ENCODE results near the gene TEX30. TPM values are rescaled to one million over a fixed set of nuclear protein-coding genes. Genes with fewer than 3 reads are reported as not detected.

Gene TEX30
- total RNA-seq, 1 experiment from 2014 or later = 13.1 TPM

DNA sequence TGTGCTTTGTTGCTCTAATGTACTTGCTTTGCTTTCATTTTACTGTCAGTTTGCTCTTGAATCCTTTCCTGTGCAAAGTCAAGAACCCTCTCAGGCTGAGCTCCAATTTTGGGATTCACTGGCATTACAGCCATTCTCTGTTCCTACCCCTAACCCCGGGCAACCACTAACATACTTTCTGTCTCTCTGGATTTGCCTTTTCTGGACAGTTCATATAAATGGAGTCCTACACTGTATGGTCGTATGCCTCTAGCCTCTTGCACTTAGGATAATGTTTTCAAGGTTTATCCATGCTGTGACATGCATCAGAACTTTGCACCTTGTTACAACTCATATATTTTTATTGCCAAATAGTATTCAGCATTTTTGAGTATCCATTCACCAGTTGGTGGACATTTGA lies 2.7 kb upstream of the TEX30 start:
- no peak for DNase-seq
- no peak overlapping the region for H4K8ac ChIP-seq (replicated peaks; ENCODE audit: insufficient read length, low read depth, low read length)
- no peak overlapping the region for H3K4me2 ChIP-seq (ENCODE audit: insufficient read depth, insufficient read length, low read length)
- peaks cover 7 to 8% (median 7%) of the 10 kb centered on the region in 3 experiments for H3K36me3 Mint-ChIP-seq (ENCODE audit: insufficient read depth in 1 of 3, low read depth in 3 of 3)
- H3K4me1 ChIP-seq (ENCODE audit: insufficient read depth, low read length) = peaks cover 2% of the 10 kb centered on the region; the same call in 1 of the 2 replicates
- H3K9me3 ChIP-seq (ENCODE audit: control insufficient read depth, low read depth, low read length) = no peaks in the 10 kb centered on the region
- H2BK20ac ChIP-seq (ENCODE audit: low read depth, low read length, poor library complexity, severe bottlenecking) = no peak overlapping the region
- no peak overlapping the region for H3T11ph ChIP-seq (ENCODE audit: low read length)
- H4K5ac ChIP-seq (ENCODE audit: insufficient read length, low read depth, low read length) = no peak overlapping the region
- H2BK120ac ChIP-seq (ENCODE audit: low read depth, low read length, poor library complexity, severe bottlenecking) = no peak overlapping the region
- H3K9me3 Mint-ChIP-seq = peaks cover 5 to 6% of the 10 kb centered on the region in 2 experiments
- WGBS (ENCODE audit: extremely low coverage, insufficient read length, low lambda C conversion rate) = no CpG with 5 or more reads among the region's 2 CpGs
- no peaks in the 10 kb centered on the region for H3K79me2 ChIP-seq (ENCODE audit: insufficient read depth, low read length)
- peaks cover 5% of the 10 kb centered on the region for H3K23me2 ChIP-seq (ENCODE audit: insufficient read length, low read depth, low read length, poor library complexity, severe bottlenecking)
- H3K9ac ChIP-seq (ENCODE audit: extremely low read depth, insufficient read length, low read length) = no peak overlapping the region
- H3K56ac ChIP-seq (ENCODE audit: insufficient read length, low read depth, low read length) = no peak overlapping the region
- no peak overlapping the region for H3K27ac ChIP-seq (ENCODE audit: insufficient read length, low read depth, low read length)
- no peak overlapping the region for H4K91ac ChIP-seq (ENCODE audit: insufficient read length, low read depth, low read length)
- no peak overlapping the region for H3K18ac ChIP-seq (ENCODE audit: insufficient read length, low read depth, low read length)
- no peaks in the 10 kb centered on the region; the same call in 1 of the 2 replicates for H3K27me3 ChIP-seq (ENCODE audit: insufficient read depth, low read length)
- H3K4ac ChIP-seq (ENCODE audit: low read depth, low read length) = no peak overlapping the region
- H3K79me1 ChIP-seq (ENCODE audit: insufficient read depth, low read depth, low read length, poor library complexity, severe bottlenecking) = no peaks in the 10 kb centered on the region
- peaks cover 10% of the 10 kb centered on the region for H3K27me3 Mint-ChIP-seq (ENCODE audit: low read depth)
- H3K27ac Mint-ChIP-seq = no peak overlapping the region
- TF ChIP-seq, protein P1, sequence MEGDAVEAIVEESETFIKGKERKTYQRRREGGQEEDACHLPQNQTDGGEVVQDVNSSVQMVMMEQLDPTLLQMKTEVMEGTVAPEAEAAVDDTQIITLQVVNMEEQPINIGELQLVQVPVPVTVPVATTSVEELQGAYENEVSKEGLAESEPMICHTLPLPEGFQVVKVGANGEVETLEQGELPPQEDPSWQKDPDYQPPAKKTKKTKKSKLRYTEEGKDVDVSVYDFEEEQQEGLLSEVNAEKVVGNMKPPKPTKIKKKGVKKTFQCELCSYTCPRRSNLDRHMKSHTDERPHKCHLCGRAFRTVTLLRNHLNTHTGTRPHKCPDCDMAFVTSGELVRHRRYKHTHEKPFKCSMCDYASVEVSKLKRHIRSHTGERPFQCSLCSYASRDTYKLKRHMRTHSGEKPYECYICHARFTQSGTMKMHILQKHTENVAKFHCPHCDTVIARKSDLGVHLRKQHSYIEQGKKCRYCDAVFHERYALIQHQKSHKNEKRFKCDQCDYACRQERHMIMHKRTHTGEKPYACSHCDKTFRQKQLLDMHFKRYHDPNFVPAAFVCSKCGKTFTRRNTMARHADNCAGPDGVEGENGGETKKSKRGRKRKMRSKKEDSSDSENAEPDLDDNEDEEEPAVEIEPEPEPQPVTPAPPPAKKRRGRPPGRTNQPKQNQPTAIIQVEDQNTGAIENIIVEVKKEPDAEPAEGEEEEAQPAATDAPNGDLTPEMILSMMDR (conservative IDR thresholded peaks at IDR 0.05) = no peak
- H3K14ac ChIP-seq (ENCODE audit: insufficient read depth, low read length) = no peak overlapping the region
- no peaks in the 10 kb centered on the region for H4K20me1 ChIP-seq (ENCODE audit: control insufficient read depth, insufficient read depth, insufficient read length)
- no peak overlapping the region for H3K23ac ChIP-seq (ENCODE audit: insufficient read length, low read depth, low read length)
- no peak overlapping the region for H2AK5ac ChIP-seq (ENCODE audit: insufficient read length, low read length)
- H2BK15ac ChIP-seq (ENCODE audit: low read depth, low read length) = no peak overlapping the region
- H2BK5ac ChIP-seq (ENCODE audit: insufficient read length, low read length) = no peak overlapping the region
- no peak overlapping the region for H2AFZ ChIP-seq (ENCODE audit: low read length)
- peaks cover 5 to 14% of the 10 kb centered on the region in 2 experiments; a peak in 3 of 4 replicates for H3K4me1 Mint-ChIP-seq
- no peak overlapping the region for H3K4me3 Mint-ChIP-seq
- H2BK12ac ChIP-seq (ENCODE audit: insufficient read length, low read depth, low read length) = no peak overlapping the region

Measured in H9 (cell line).